ENCODE data around the gene SERPINB2. TPM values are rescaled to one million over a fixed set of nuclear protein-coding genes. Genes with fewer than 3 reads are reported as not detected.

SERPINB2 gene
- total and polyA plus RNA-seq, 2 of the 13 experiments (the other 11 are each of a cell fraction or from before 2014, with no cell fraction given) = 0.07 to 0.11 TPM

DNA sequence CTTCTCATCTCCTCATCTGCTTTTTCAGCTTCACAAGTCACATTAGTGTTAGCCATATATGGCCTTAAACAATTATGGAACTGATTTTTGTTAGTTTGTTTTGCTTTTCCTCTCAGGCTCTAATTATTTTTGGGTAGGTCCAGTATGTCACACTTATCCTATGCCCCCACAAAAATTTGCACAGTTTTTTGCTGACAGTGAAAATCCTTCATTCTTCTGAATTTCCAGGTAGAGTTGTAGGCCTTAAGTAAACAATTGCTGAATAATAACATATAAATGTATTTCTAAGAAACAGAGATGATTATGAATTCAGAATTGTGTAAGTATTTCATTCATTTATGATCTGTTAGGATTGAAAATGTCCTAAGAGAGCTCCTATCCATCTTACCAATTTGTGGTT, 11.7 kb downstream of the SERPINB2 start:
- no TSS peak for BruUV-seq (replicated peaks)
- Histone ChIP-seq H3K4me3 (replicated peaks in 1 of 3; ENCODE audit: insufficient read depth in 1 of 3, low read depth in 2 of 3, low read length in 3 of 3) (no peak overlapping the region), H3K27me3 (ENCODE audit: control insufficient read depth in 1 of 2, insufficient read depth in 2 of 2, low read length in 2 of 2) (no peaks in the 10 kb centered on the region), H3K79me2 (ENCODE audit: insufficient read depth, low read length) (no peaks in the 10 kb centered on the region), H2AFZ (ENCODE audit: low read length) (no peak overlapping the region), H3K36me3 (replicated peaks in 1 of 2; ENCODE audit: control insufficient read depth in 1 of 2, insufficient read depth in 2 of 2, low read length in 2 of 2) (no peaks in the 10 kb centered on the region), H3K9me3 (ENCODE audit: low read length) (no peaks in the 10 kb centered on the region), H3K27ac (ENCODE audit: extremely low read length, insufficient read depth, low read length) (no peak overlapping the region), H3K4me1 (ENCODE audit: insufficient read depth, low read length) (no peaks in the 10 kb centered on the region), H3K4me2 (ENCODE audit: low read depth, low read length) (no peak overlapping the region), H3K9ac (ENCODE audit: insufficient read depth, low read depth, low read length) (no peak overlapping the region), H4K20me1 (ENCODE audit: insufficient read depth, low read length) (no peaks in the 10 kb centered on the region)
- intact Hi-C loops (cut with micrococcal nuclease; ENCODE audit: unreplicated experiment) (no loop called here), in situ Hi-C loops (cut with HindIII; ENCODE audit: extremely low pct_ligation_motif_present, low pct_unique_long_range_greater_than_20kb) (loop anchor here (10.0 kb wide), 1 partner anchor 76 kb away; the partner anchor contains the start of gene SERPINB8)
- FAIRE-seq (no peak), ATAC-seq (no peak), DNase-seq (ENCODE audit: low spot score) (no peak)
- ChIA-PET POLR2A (no interaction called here), CTCF (ENCODE audit: low intra/inter-chr PET ratio, low total read pairs) (no interaction called here)
- TF ChIP-seq MAFK (conservative IDR thresholded peaks at IDR 0.05 in 1 of 2, IDR thresholded peaks at IDR 0.05 in 1 of 2; ENCODE audit: low read length in 2 of 2) (peak in 1 of 2 experiments; percentile 78; a peak in 3 of 4 replicates), RFX1 (IDR thresholded peaks at IDR 0.05) (no peak), CHD4 (IDR thresholded peaks at IDR 0.05; ENCODE audit: borderline replicate concordance, low read length) (no peak), MAFF (IDR thresholded peaks at IDR 0.05; ENCODE audit: low read depth, low read length) (peak; percentile 57; the same call in 1 of the 2 replicates), KLF11 (CRISPR knock-in tag; IDR thresholded peaks at IDR 0.05) (no peak), REST (IDR thresholded peaks at IDR 0.05; ENCODE audit: borderline replicate concordance in 1 of 2, low read depth in 1 of 2, low read length in 2 of 2) (no peak), ZNF160 (CRISPR knock-in tag; IDR thresholded peaks at IDR 0.05) (no peak)
- TF ChIP-seq, protein P1, sequence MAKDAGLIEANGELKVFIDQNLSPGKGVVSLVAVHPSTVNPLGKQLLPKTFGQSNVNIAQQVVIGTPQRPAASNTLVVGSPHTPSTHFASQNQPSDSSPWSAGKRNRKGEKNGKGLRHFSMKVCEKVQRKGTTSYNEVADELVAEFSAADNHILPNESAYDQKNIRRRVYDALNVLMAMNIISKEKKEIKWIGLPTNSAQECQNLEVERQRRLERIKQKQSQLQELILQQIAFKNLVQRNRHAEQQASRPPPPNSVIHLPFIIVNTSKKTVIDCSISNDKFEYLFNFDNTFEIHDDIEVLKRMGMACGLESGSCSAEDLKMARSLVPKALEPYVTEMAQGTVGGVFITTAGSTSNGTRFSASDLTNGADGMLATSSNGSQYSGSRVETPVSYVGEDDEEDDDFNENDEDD (CRISPR knock-in tag; IDR thresholded peaks at IDR 0.05; ENCODE audit: borderline replicate concordance) = no peak
- TF ChIP-seq, protein P2, sequence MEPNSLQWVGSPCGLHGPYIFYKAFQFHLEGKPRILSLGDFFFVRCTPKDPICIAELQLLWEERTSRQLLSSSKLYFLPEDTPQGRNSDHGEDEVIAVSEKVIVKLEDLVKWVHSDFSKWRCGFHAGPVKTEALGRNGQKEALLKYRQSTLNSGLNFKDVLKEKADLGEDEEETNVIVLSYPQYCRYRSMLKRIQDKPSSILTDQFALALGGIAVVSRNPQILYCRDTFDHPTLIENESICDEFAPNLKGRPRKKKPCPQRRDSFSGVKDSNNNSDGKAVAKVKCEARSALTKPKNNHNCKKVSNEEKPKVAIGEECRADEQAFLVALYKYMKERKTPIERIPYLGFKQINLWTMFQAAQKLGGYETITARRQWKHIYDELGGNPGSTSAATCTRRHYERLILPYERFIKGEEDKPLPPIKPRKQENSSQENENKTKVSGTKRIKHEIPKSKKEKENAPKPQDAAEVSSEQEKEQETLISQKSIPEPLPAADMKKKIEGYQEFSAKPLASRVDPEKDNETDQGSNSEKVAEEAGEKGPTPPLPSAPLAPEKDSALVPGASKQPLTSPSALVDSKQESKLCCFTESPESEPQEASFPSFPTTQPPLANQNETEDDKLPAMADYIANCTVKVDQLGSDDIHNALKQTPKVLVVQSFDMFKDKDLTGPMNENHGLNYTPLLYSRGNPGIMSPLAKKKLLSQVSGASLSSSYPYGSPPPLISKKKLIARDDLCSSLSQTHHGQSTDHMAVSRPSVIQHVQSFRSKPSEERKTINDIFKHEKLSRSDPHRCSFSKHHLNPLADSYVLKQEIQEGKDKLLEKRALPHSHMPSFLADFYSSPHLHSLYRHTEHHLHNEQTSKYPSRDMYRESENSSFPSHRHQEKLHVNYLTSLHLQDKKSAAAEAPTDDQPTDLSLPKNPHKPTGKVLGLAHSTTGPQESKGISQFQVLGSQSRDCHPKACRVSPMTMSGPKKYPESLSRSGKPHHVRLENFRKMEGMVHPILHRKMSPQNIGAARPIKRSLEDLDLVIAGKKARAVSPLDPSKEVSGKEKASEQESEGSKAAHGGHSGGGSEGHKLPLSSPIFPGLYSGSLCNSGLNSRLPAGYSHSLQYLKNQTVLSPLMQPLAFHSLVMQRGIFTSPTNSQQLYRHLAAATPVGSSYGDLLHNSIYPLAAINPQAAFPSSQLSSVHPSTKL (CRISPR knock-in tag; IDR thresholded peaks at IDR 0.05) = no peak
- TF ChIP-seq, protein P3, sequence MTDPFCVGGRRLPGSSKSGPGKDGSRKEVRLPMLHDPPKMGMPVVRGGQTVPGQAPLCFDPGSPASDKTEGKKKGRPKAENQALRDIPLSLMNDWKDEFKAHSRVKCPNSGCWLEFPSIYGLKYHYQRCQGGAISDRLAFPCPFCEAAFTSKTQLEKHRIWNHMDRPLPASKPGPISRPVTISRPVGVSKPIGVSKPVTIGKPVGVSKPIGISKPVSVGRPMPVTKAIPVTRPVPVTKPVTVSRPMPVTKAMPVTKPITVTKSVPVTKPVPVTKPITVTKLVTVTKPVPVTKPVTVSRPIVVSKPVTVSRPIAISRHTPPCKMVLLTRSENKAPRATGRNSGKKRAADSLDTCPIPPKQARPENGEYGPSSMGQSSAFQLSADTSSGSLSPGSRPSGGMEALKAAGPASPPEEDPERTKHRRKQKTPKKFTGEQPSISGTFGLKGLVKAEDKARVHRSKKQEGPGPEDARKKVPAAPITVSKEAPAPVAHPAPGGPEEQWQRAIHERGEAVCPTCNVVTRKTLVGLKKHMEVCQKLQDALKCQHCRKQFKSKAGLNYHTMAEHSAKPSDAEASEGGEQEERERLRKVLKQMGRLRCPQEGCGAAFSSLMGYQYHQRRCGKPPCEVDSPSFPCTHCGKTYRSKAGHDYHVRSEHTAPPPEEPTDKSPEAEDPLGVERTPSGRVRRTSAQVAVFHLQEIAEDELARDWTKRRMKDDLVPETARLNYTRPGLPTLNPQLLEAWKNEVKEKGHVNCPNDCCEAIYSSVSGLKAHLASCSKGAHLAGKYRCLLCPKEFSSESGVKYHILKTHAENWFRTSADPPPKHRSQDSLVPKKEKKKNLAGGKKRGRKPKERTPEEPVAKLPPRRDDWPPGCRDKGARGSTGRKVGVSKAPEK (CRISPR knock-in tag; IDR thresholded peaks at IDR 0.05; ENCODE audit: borderline replicate concordance) = no peak
